ENCODE data around the gene CCDC116. TPM values are rescaled to one million over a fixed set of nuclear protein-coding genes. Genes with fewer than 3 reads are reported as not detected.

Gene CCDC116
- total and polyA plus RNA-seq, 10 of the 15 experiments (the other 5 are each of a cell fraction or from before 2014, with no cell fraction given), result 0.04 to 0.18 (median 0.04) TPM; not detected in 6

- TF ChIP-seq TAF1 (IDR thresholded peaks at IDR 0.05; ENCODE audit: borderline replicate concordance, low read depth, low read length) (no peak), ZNF24 (IDR thresholded peaks at IDR 0.05) (no peak)
These were observed 41.2 kb downstream of the CCDC116 start (continued) for GRCh38 chr22:21673534-21674321.

GRCh38 chr22:21674638-21675245 is 42.2 kb downstream of the CCDC116 start:
- ChIA-PET SMC1A (ENCODE audit: uncharacterized antibody, unreplicated experiment) (no interaction called here), POLR2A (no interaction called here), RAD21 (ENCODE audit: unreplicated experiment) (no interaction called here), CTCF (interaction anchor here (1.0 kb wide), 1 partner anchor 297 kb away, joined by 3 read pairs; no protein-coding TSS in a partner anchor)
- Histone ChIP-seq H4K20me1 (ENCODE audit: control insufficient read depth, insufficient read depth) (no peaks in the 10 kb centered on the region), H3K4me1 (ENCODE audit: control insufficient read depth, insufficient read depth, low read length) (peaks cover 12% of the 10 kb centered on the region), H3K27me3 (replicated peaks in 1 of 2; ENCODE audit: control insufficient read depth in 2 of 2, insufficient read depth in 2 of 2, low read length in 1 of 2) (no peaks in the 10 kb centered on the region), H2AFZ (ENCODE audit: control insufficient read depth, low read depth, low read length) (no peak overlapping the region), H3K4me2 (ENCODE audit: control insufficient read depth, insufficient read depth) (no peak overlapping the region), H3K9me3 (replicated peaks; ENCODE audit: control insufficient read depth, insufficient read depth, low read length) (no peaks in the 10 kb centered on the region), H3K27ac (ENCODE audit: control insufficient read depth, insufficient read depth) (no peak overlapping the region), H3K79me2 (ENCODE audit: control insufficient read depth, insufficient read depth, low read length) (peaks cover 2% of the 10 kb centered on the region), H3K36me3 (ENCODE audit: control insufficient read depth in 2 of 2, insufficient read depth in 2 of 2, low read length in 1 of 2) (peaks cover 15 to 19% of the 10 kb centered on the region in 2 experiments), H3K9ac (ENCODE audit: control insufficient read depth, insufficient read depth, low read length) (no peak overlapping the region), H3K4me3 (no peak overlapping the region)
- intact Hi-C loops (cut with micrococcal nuclease; ENCODE audit: unreplicated experiment), result no loop called here
- BruUV-seq (replicated peaks), result no TSS peak
- 98% methylated on average over 12 of the region's 12 CpGs for WGBS (ENCODE audit: insufficient coverage, insufficient replicate concordance, low lambda C conversion rate, missing lambda C conversion rate)
- in situ Hi-C loops (cut with MboI), result no loop called here
- DNase-seq (ENCODE audit: low read depth, low spot score) (no peak), FAIRE-seq (no peak), ATAC-seq (no peak)
- TF ChIP-seq IKZF2 (IDR thresholded peaks at IDR 0.05), result no peak
- no peak for TF ChIP-seq USF1 (IDR thresholded peaks at IDR 0.05; ENCODE audit: borderline replicate concordance, extremely low read length, insufficient read depth, low read depth, low read length)
- TF ChIP-seq ZNF217 (IDR thresholded peaks at IDR 0.05), result no peak
- TF ChIP-seq E2F4 (IDR thresholded peaks at IDR 0.05; ENCODE audit: low read depth, low read length), result no peak
- TF ChIP-seq SMC3 (IDR thresholded peaks at IDR 0.05; ENCODE audit: borderline replicate concordance, low read length), result no peak
- TF ChIP-seq LARP7 (IDR thresholded peaks at IDR 0.05), result no peak
- TF ChIP-seq STAT3 (IDR thresholded peaks at IDR 0.05; ENCODE audit: low read depth, low read length), result no peak
- TF ChIP-seq REST (IDR thresholded peaks at IDR 0.05; ENCODE audit: low read depth, low read length), result no peak
- TF ChIP-seq NFXL1 (IDR thresholded peaks at IDR 0.05; ENCODE audit: borderline replicate concordance), result no peak
- no peak for TF ChIP-seq E4F1 (IDR thresholded peaks at IDR 0.05; ENCODE audit: borderline replicate concordance, partially characterized antibody)
- no peak for TF ChIP-seq NFYA (IDR thresholded peaks at IDR 0.05; ENCODE audit: borderline replicate concordance, low read depth, low read length)
